HG03460 (cell line): Measurements from ENCODE around the gene ADK.

ENCODE experiments used
- ATAC-seq: cut with Tn5 transposase; IDR thresholded peaks from one replicate; pipeline ENCODE4 v1.9.1; 2021; ENCODE audit not compliant: unreplicated experiment

Gene ADK

GRCh38 chr10:74231375-74231774 lies 80.4 kb downstream of the ADK start:
- ATAC-seq = no peak

- ATAC-seq = no peak
Measured at GRCh38 chr10:74233281-74233680, 82.3 kb downstream of the ADK start.

- no peak for ATAC-seq
Measured at GRCh38 chr10:74234569-74234968, 83.5 kb downstream of the ADK start.

- ATAC-seq = no peak
Measured at GRCh38 chr10:74238031-74238431, 87.0 kb downstream of the ADK start.

- no peak for ATAC-seq
Measured at GRCh38 chr10:74238516-74238915, 87.5 kb downstream of the ADK start.

GRCh38 chr10:74243067-74243466 lies 92.0 kb downstream of the ADK start:
- no peak for ATAC-seq

GRCh38 chr10:74244097-74244685 lies 93.2 kb downstream of the ADK start:
- no peak for ATAC-seq

GRCh38 chr10:74244807-74245206 lies 93.8 kb downstream of the ADK start:
- ATAC-seq = no peak

GRCh38 chr10:74246495-74246894 lies 95.5 kb downstream of the ADK start:
- no peak for ATAC-seq

GRCh38 chr10:74249865-74250264 lies 98.8 kb downstream of the ADK start:
- ATAC-seq = no peak

- ATAC-seq = no peak
Measured at GRCh38 chr10:74255214-74255613, 104.2 kb downstream of the ADK start.

GRCh38 chr10:74255888-74256357 lies 104.9 kb downstream of the ADK start:
- ATAC-seq = no peak

GRCh38 chr10:74262856-74263255 lies 111.8 kb downstream of the ADK start:
- ATAC-seq = no peak

GRCh38 chr10:74263996-74264395 lies 113.0 kb downstream of the ADK start:
- ATAC-seq = no peak

- ATAC-seq = no peak
Measured at GRCh38 chr10:74272288-74272687, 121.3 kb downstream of the ADK start.

GRCh38 chr10:74275755-74276290 lies 124.8 kb downstream of the ADK start:
- no peak for ATAC-seq

GRCh38 chr10:74276416-74276815 lies 125.4 kb downstream of the ADK start:
- no peak for ATAC-seq

GRCh38 chr10:74282151-74282847 lies 131.3 kb downstream of the ADK start:
- no peak for ATAC-seq

GRCh38 chr10:74282848-74283210 lies 131.8 kb downstream of the ADK start:
- no peak for ATAC-seq

GRCh38 chr10:74289188-74289587 lies 138.2 kb downstream of the ADK start:
- ATAC-seq = no peak

GRCh38 chr10:74289951-74290350 lies 138.9 kb downstream of the ADK start:
- ATAC-seq = no peak

GRCh38 chr10:74290708-74291107 lies 139.7 kb downstream of the ADK start:
- no peak for ATAC-seq
